ENCODE results near the gene TMEM203.
A peak's percentile ranks its signal among the peaks of the same experiment; 100 is the strongest.
"Not testable (repeated sequence)": the region's sequence is repeated elsewhere in the genome, so short reads cannot be mapped to it uniquely, and the experiment has no call there.

The TMEM203 gene, protein sequence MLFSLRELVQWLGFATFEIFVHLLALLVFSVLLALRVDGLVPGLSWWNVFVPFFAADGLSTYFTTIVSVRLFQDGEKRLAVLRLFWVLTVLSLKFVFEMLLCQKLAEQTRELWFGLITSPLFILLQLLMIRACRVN
- 11.7 to 19.6 (median 15.5) reads per million in 4 donors for total RNA-seq

DNA sequence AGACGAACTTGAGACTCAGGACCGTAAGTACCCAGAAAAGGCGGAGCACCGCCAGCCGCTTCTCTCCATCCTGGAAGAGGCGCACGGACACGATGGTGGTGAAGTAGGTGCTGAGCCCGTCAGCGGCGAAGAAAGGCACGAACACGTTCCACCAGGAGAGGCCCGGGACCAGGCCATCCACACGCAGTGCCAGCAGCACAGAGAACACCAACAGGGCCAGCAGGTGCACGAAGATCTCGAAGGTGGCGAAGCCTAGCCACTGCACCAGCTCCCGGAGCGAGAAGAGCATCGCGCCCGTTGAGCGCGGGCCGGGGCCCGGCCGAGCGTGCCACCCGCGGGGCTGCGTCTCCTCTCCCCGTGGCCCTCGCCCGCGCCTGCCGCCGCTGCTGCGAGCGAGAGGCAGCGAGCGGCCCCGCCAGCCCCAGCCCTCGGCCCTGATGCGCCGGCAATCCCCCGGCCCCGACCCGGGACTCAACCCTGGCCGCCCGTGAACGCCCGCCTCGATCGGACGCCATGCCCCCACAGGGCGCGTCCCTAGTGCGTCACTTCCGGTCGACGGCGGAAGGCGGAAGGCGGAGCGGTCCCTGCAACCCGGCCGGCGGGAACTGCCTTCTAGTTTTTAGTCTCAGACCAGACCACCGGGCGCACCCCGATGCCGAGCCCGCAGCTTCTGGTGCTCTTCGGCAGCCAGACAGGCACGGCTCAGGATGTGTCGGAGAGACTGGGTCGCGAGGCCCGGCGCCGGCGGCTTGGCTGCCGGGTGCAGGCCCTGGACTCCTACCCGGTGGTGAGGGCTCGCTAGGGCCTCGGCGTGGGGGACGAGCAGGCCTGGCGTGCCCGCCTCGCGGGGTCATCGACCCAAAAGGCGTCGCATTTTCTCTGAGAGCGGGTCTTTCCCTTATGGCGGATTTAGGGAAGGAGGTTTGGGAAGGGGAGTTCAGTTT is at the start of gene TMEM203, which contains the start of gene NDOR1:
TSS of gene TMEM203 (minus strand) at position 523 of the 944 bp plus-strand sequence. CDS start at position 289, 234 bp downstream.
TSS of gene NDOR1 (plus strand) at position 575 of the 944 bp plus-strand sequence. CDS start at position 653, 78 bp downstream.
- DNase-seq, result peak; percentile 84 to 93 (median 88)

DNA sequence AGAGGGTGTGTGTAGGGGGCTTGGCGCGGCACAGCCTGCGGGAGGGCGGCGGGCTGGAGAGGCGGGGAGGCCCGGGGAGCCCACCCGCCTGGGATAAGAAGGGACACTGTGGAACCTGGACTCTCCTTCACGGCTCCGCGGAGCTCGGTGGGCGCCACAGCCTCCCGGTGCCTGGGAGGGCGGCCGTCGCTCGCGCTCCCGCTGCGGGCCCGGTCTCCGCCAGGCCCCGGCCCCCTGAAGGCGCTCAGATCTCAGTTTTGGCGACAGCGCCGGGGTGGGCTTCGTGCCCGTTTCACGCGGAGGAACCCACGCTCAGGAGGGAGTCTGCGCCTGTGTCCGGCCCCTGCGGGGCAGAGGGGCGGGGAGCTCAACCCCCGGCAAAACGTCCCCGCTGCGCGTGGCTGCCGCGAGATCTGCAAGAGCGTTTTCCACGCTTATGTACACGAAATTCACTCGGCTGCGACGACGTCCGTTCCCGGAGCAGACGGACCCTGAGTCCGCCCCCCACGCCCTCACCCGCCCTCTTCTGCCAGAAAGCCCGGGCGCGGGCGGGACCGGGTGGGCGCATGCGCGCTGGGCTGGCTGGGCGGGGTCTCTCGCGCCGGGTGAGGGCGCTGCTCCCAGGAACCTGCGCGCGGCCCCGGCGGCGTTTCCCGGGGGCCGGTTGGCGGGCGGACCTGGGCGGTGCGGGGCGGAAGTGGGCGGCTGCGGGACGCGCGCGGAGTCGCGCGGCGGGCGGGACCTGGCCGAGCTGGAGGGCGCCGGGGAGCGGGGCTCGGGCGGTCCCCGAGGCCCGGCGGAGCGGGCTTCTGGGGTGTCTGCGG is 49.4 kb upstream of the TMEM203 start, which contains the start of gene NELFB:
TSS of gene NELFB (plus strand) at position 704 of the 824 bp plus-strand sequence.
- DNase-seq, result peak; percentile 90 to 97 (median 93)

DNA sequence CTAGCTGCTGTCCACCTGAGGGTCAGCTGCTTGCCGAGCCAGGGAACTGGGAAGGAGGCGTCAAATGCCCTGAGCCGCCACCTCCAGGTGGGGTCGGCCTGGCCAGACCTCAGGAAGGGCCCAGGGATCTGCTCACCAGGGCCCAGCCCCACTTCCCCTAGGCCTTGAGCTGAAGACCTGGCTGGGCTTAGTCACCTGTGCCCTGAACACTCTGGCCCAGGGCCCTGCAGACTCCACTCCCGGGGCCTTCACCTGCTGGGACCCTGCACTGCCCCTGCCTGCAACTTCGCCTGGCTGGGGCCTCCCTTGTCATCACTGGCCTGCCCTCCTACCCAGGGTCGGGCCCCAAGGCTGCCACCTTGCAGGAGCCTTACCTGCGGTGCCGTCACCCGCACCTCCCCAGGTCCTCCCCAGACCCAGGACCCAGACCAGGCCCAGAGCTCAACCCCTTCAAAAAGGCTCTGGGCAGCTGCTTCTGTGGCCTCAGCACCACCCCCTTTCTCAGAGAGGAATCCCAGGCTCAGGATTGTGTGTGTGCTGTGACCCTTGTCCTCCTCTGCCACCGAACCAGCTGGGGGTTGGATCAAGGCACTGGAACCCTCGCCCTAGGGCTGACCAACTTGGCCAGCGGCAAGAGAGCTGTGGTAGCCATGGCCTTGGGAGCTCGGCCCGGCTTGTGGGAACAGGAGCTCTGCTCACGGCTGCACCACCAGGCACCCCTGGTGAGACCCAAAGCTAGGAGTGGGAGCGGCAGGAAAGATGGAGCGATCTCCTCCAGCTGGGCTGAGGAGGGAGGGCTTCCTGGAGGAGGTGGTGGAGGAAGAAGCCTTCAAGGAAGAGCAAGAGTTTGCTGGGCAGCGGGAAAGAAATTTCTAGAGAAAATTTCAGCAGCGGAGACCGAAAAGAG is 48.5 kb upstream of the TMEM203 start:
- DNase-seq, result no peak

DNA sequence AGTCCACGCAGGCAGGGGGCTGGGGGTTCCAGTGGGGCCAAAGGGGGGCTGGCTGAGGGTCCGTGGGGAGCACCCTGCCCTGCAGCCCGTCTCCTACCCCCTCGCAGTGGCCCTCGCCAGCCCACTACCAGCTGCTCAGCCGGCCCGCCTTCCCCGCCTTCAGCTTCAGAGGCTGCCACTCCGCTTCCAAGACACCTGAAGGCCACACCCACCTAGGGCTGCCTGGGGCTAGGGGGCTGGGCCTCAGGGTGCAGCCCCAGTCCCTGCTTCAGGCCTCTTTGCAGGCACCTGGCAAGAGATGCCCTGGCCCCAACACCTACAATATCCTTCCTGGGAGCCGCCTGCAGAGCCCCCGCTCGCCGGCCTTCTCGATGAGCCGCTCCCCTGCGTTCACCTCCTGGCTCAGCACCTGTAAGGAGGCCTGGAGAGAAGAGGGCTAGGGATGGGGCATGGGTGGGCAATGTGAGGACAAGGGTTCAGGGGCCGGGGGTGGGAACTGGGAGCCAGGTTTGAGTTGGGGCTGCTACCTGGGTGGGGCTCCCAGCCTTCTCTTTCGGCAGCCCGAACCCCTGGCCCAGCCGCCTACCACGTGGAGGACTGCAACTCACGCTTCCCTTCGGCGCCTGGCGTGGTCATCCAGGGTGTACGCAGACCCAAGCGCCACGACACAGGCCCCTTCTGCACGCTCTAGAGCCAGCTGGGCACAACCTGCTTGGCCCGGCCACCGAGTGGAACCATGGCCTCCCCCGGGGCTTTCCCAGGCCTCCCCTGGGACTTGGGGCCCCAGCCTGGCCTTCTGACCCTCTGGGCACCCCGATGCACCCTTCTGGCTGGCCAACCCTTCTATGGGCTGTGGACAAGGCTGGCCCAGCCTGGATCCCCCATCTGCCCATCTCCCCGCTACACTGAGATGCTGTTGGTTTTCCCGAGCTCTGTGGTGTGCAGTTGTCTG is 47.4 kb upstream of the TMEM203 start:
- DNase-seq, result no peak

DNA sequence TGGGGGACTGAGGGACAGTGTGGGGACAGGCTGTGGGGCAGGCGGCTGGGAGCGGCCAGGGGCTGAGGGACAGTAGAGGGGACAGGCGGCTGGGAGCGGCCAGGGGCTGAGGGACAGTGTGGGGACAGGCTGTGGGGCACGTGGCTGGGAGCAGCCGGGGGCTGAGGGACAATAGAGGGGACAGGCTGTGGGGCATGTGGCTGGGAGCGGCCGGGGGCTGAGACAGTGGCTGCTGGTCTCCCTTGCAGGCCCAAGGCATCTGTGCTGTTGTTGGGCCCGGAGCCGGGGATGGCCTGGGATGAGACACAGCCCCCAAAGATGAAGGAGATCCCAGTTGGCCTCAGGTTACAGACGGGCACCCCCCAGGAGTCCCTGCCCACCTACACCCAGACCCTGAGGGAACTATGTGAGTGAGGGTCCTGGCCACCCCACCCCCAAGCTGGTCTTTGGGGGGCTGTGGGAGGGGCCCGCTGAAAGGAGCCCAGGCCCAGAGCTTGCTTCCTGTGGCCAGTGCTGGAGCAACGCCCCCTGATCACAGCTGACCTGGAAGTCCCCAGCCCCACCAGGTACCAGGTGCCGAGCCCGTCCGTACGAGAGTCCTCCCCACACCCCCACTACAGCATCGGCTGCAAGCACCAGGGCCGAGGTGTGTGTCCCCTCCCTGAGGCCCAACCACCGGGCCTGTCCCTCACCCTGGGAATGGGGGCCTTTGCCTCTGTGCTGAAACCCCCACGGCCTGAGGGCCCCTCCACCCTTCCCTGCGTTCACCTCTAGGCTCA is 46.2 kb upstream of the TMEM203 start:
- DNase-seq, result no peak

DNA sequence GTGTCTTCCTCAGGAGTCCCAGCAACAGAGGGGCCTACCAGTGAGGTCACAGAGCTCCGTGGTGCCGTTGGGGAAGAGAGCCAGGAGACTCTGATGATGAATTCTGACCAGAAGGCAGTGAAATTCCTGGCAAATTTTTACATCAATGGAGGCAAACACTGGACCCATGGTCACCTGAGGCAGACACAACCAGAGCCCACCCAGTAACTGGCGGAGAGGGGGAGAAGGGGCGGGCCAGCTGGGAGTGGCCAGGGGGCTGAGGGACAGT is 45.7 kb upstream of the TMEM203 start, which contains the start of gene STPG3:
TSS of gene STPG3 (plus strand) at position 93 of the 268 bp plus-strand sequence. CDS start at position 94, 1 bp downstream.
- DNase-seq, result no peak

DNA sequence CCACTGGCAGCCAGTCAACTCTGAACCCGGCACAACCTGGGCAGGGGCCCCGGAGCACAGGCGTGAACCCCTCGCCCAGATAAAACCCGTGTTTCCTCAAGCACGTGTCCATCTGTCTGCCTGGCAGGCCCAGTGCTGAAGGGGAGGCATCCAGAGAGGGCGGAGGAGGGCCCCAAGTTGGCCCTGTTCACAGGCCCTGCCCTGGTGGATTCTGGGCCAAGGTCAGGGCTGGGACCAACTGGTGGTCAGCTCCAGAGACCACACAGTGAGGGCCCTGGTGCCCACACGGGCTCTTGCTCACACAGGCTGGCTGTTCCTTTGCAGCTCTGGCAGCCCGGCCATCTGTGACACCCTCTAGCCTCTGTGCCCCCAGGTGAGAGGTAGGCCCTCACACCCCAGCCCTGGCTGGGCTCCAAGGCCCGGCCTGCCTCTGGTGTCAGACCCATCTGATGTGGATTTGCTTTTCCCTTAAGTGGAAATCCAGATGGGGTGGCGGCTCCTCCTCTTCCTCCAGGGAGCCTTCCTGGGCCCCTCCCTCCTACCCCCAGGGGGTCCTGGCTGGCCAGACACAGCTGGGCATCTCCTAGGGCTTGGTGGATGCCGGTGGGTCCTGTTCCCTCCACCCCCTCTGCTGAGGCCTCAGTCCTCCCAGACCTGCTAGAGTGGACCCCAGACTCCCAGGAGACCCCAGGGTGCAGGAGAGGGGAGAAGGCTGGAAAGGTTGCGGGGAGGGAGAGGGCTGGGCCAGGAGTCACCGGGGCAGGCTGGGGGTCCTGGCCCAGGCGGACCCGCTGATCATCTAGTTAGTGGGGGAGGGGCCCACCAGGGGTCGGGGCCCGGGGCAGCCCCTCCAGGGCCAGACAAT is 45.1 kb upstream of the TMEM203 start:
- DNase-seq, result no peak

DNA sequence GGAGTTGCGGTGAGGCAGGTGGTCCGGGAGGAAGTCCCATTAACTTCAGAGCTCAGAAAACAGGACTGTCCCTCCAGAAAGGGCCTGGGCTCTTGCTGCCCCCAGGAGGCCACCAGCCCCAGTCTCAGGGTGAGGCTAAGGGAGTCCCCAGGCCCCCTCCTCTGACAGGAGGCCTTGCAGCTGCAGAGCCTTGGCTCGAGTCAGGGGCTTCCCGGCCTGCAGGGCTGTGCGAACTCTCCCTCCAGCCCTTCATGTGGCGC is 42.4 kb upstream of the TMEM203 start:
- DNase-seq, result no peak

DNA sequence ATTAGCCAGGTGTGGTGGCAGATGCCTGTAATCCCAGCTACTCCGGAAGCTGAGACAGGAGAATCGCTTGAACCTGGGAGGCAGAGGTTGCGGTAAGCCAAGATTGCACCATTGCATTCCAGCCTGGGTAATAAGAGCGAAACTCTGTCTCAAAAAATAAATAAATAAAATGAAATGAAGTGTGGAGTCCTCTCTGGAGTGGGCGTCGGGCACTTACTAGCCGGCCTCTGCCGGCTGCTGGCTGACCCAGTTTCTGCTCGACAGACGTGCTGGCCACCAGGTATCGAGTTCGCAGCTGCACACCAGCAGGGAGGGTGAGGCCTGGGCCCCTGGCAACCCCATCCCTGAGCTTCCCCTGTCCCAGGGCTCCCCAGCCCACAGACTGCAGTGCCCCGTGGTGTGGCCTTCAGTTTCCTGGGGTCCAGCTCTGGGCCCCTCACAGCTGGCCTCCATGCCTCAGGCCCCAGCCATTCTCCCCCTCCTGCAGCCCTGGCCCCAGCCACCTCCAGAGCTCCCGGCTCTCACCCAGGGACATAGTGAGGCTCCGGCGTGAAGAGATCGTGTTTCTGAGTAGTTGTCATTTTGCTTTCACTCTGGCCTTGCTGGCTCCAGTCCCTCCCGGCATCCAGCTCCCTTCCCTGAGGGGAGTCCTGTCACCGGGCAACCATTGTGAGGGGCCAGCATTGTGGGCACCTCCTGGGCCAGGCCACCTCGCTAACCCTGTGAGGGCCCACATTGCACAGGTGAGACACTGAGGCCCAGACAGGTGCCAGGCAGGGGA is 41.9 kb upstream of the TMEM203 start:
- DNase-seq, result no peak

DNA sequence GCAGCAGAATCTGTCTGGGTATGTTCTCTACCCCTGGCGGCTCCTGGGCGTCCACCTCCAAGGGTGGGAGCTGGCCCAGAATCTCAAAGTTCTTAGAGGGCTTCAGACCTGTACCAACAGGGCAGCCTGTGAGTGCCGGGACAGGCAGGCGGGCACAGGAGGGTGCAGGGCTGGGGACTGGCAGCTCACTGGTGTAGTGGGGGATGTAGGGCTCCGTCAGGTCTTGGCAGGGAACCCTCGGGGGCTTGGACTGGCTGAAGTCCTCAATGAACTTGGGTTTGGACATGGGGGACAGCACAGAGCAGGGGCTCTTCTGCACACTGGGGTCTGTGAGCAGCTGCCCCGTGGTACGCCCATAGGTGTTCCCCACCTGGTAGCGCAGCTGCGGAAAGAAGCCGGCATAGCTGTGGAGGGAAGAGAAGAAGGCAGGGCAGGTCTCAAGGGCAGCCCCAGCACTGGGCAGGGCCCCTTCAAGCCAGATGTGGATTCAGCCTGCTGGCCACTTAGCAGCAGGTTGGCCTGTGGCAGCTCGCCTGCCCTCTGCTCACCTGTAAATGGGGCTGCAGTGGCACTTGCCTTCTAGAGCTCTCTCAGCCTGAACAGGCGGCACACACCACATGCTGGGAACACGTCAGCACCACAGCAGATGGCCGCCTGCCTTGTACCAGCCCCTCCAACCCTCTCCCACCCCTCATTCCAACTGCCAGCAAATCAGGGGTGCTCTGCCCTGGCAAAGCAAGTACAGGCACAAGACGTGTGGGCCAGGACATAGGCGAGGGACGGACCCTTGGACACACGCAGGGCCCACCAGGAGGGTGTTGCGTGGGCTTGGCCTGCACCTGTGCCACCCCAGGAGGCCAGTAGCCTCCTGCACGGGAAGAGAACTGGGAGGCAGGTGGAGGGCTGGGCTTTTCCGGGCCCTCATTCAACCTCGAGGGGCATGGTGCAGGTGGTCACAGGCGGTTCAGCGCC is 40.3 kb upstream of the TMEM203 start:
- DNase-seq, result no peak

DNA sequence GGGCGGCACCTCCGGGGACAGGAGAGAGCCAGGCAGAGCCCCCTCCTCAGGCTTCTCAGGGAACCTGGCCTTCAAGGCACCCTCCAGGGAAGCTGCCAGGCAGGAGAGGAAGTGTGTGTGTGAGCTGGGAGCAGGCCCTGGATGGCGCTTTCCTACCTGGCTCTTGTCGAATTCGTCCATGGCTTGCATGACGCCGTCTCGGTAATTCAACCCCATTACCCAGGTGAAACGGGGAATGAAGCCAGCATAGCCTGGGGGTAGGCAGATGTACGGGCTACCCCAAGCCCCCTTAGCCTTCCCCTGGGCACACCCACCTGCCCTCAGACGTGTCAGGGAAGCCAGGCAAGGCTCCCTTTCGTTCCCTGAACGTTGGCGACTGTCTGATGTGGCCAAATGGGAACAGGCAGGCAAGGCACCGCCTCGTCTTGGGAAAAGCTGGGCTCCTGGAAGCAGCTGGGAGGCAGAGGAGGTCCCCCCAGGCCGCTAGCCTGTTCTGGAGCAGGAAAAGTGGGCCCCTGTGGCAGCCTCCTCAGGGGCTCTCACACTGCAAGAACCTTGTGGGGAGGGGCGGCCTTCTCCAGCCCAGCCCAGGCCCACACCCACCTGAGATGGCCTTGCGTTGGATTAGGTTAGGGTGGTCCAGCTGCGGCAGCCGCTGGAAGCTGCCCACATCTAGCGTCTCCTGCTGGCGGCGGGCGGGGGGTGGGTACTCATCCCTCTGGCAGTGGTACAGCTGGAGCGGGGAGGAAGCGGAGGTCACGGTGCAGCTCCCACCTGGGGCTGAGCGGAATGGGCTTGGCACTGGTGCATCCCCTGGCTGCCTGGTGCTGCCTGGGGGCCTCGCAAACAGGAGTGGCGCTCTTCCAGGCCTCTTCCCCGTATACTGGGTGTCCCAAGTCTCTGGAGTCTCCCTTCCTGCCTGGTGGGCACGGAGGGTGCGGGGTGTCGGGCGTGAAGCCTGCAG is 39.3 kb upstream of the TMEM203 start:
- DNase-seq, result no peak

DNA sequence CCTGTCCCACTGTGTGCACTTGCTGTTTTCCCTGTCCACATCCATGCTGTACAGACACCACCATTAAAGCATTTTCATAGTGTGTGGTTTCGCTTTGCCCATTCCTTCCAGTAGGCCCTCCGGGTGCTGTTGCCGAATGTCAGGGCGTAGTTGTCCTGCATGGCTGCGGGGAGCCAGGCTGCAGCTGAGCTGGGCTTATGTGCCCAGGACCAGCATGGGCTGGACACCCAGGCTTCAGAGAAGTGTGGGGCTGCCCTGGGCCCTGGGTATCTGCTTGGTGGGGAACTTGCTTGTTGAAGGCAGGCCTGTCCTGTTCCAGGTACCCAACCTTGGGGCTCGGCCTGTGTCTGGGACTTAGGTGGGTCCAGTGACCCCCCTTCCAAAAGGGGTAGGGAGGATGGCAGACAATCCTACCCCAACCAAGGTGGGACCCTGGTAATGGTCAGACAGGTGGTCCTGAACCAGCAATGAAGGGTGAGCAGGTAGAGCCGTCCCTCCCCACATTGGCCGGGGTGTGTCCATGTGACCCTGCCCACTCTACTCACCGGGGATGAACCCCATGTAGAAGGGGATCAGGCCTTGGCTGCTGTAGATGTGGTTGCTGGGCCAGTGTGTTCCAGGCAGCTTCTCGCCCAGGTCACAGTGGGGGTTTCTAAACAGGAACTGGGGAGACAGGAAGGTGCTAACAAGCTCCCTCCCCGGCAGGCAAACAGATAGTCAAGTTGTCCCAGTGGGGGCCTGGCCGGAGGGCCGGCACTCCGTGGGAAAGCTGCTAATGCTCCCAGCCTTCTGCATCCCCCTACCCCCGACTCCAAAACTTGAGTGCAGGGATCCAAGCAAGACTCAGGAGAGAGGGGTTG is 38.4 kb upstream of the TMEM203 start:
- peak in 1 of 5 donors; percentile 26 for DNase-seq

DNA sequence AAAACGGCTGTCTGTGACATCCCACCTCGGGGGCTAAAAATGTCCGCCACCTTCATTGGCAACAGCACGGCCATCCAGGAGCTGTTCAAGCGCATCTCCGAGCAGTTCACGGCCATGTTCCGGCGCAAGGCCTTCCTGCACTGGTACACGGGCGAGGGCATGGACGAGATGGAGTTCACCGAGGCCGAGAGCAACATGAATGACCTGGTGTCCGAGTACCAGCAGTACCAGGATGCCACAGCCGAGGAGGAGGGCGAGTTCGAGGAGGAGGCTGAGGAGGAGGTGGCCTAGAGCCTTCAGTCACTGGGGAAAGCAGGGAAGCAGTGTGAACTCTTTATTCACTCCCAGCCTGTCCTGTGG is 37.8 kb upstream of the TMEM203 start:
- not testable (repeated sequence) for DNase-seq

DNA sequence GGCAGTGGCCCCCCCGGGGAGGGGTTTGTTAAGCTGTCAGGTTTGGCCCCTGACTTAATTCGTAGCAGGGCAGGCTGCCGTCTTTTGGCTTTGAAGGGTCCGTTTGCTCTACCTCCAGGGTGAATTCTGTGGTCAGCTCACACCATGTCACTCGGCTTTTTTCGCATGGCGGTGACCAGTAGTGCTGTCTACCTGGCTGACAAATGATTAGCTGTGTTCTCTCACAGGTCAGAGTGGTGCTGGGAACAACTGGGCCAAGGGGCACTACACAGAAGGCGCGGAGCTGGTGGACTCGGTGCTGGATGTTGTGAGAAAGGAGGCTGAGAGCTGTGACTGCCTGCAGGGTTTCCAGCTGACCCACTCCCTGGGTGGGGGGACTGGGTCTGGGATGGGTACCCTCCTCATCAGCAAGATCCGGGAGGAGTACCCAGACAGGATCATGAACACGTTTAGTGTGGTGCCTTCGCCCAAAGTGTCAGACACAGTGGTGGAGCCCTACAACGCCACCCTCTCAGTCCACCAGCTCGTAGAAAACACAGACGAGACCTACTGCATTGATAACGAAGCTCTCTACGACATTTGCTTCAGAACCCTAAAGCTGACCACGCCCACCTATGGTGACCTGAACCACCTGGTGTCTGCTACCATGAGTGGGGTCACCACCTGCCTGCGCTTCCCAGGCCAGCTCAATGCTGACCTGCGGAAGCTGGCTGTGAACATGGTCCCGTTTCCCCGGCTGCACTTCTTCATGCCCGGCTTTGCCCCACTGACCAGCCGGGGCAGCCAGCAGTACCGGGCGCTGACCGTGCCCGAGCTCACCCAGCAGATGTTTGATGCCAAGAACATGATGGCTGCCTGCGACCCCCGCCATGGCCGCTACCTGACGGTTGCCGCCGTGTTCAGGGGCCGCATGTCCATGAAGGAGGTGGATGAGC is 37.1 kb upstream of the TMEM203 start:
- DNase-seq, result no peak

Measured in T-helper 1 cell (primary cell).